ENCODE results near the gene TNIK. TPM values are rescaled to one million over a fixed set of nuclear protein-coding genes. Genes with fewer than 3 reads are reported as not detected.
A peak's percentile ranks its signal among the peaks of the same experiment; 100 is the strongest.

The TNIK gene
- total RNA-seq, 6 donors from 2014 or later: 23.2 to 74.4 (median 38.3) TPM

GRCh38 chr3:171260899-171261298 is 199.3 kb downstream of the TNIK start:
- no peaks in the 10 kb centered on the region for H3K9me3 ChIP-seq
- WGBS, 2 donors: 88 to 93% methylated on average over 3 of the region's 3 CpGs
- TF ChIP-seq, protein P1, sequence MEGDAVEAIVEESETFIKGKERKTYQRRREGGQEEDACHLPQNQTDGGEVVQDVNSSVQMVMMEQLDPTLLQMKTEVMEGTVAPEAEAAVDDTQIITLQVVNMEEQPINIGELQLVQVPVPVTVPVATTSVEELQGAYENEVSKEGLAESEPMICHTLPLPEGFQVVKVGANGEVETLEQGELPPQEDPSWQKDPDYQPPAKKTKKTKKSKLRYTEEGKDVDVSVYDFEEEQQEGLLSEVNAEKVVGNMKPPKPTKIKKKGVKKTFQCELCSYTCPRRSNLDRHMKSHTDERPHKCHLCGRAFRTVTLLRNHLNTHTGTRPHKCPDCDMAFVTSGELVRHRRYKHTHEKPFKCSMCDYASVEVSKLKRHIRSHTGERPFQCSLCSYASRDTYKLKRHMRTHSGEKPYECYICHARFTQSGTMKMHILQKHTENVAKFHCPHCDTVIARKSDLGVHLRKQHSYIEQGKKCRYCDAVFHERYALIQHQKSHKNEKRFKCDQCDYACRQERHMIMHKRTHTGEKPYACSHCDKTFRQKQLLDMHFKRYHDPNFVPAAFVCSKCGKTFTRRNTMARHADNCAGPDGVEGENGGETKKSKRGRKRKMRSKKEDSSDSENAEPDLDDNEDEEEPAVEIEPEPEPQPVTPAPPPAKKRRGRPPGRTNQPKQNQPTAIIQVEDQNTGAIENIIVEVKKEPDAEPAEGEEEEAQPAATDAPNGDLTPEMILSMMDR (IDR thresholded peaks at IDR 0.05): no peak
- no peak for TF ChIP-seq POLR2AphosphoS5 (IDR thresholded peaks at IDR 0.05)
- TF ChIP-seq EP300 (IDR thresholded peaks at IDR 0.05): no peak
- no peak for TF ChIP-seq POLR2A (IDR thresholded peaks at IDR 0.05)
- H3K27ac ChIP-seq: no peak overlapping the region
- no peak for DNase-seq
- H3K27me3 ChIP-seq: no peaks in the 10 kb centered on the region
- ATAC-seq (ENCODE audit: low FRiP score in 2 of 2): no peak
- H3K4me1 ChIP-seq: peaks cover 0 to 8% (median 2%) of the 10 kb centered on the region in 4 donors
- H3K4me3 ChIP-seq: no peak overlapping the region
- no peaks in the 10 kb centered on the region for H3K36me3 ChIP-seq

DNA sequence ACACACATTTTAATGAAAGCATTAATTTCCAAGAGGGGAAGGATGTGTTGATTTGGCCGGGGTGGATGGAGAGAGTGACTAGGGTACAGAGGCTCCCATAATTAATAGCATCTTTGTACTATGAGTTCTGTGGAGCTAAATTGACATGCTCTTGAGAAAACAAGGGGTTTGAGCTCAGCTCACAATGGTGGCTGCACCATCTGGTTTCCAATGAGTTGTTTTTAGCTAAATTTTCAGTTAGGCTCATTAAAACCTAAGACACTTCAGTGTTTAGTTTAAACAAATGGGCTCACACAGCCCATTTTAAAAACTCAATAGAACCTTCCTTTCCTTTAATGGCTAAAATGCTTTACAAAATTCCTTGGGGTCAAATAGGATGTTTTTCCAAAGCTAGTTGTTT is 199.7 kb downstream of the TNIK start:
- Histone ChIP-seq H3K27me3 (no peaks in the 10 kb centered on the region), H3K27ac (no peak overlapping the region), H3K4me3 (no peak overlapping the region), H3K36me3 (no peaks in the 10 kb centered on the region), H3K9me3 (no peaks in the 10 kb centered on the region), H3K4me1 (peaks cover 0 to 8% (median 2%) of the 10 kb centered on the region in 4 donors)
- ATAC-seq (ENCODE audit: low FRiP score in 2 of 2): no peak
- no peak for TF ChIP-seq EP300 (IDR thresholded peaks at IDR 0.05)
- TF ChIP-seq POLR2AphosphoS5 (IDR thresholded peaks at IDR 0.05): no peak
- TF ChIP-seq, protein P1 (IDR thresholded peaks at IDR 0.05): no peak
- no peak for TF ChIP-seq POLR2A (IDR thresholded peaks at IDR 0.05)
- DNase-seq: no peak
- 94 to 100% methylated on average over 1 of the region's 1 CpG for WGBS, 2 donors

GRCh38 chr3:171258316-171258715 is 201.9 kb downstream of the TNIK start:
- no peak for DNase-seq
- no peaks in the 10 kb centered on the region for H3K9me3 ChIP-seq
- no peak overlapping the region for H3K27ac ChIP-seq
- no peaks in the 10 kb centered on the region for H3K36me3 ChIP-seq
- no peak overlapping the region for H3K4me3 ChIP-seq
- WGBS, 2 donors: 76 to 87% methylated on average over 2 of the region's 2 CpGs
- H3K4me1 ChIP-seq: peaks cover 0 to 8% (median 2%) of the 10 kb centered on the region in 4 donors
- no peak for ATAC-seq (ENCODE audit: low FRiP score in 2 of 2)
- no peaks in the 10 kb centered on the region for H3K27me3 ChIP-seq
- no peak for TF ChIP-seq POLR2A (IDR thresholded peaks at IDR 0.05)
- no peak for TF ChIP-seq POLR2AphosphoS5 (IDR thresholded peaks at IDR 0.05)
- no peak for TF ChIP-seq EP300 (IDR thresholded peaks at IDR 0.05)
- TF ChIP-seq, protein P1 (IDR thresholded peaks at IDR 0.05): no peak

DNA sequence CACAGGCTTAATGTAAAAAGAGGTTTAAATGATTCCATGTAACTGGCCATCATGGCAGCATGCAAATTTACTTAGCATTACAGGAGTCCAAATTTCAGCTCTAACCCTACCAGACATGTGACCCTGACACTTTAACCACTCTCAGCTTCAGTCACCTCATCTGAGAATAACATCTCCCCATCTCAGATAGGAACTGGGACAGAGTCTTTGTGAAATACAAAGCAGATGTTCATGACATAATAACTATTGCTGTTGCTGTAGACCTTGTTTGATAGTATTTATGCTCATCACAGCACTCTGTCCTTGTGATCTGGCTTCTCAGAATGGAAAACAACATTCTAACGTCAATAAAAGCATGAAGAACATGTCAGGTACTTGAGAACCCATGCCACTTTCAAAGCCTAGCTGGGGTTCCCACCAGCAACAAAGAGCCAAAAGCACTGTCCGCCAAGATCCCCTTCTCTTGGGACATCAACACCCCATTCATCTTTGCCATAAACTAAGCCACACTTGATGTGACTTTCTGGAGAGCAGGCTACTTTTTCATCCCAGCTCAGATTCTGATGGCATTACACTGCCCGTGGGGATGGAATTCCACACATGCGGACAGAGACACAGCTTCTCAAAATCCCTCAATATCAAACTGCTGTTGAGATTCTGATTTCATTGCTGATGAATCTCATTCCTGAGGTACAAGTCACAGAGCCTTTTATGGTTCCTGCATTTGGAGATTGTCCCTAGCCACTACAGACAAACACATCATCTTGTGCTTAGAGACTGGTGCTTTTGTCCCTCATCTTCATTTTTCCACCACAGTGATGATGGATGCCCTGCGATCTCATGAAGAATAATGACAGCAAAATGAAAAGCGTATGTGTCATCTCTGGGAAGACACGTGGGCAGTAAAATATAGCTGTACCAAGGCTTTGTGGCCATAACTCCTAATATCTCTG is 202.7 kb downstream of the TNIK start:
- Histone ChIP-seq H3K4me3 (no peak overlapping the region), H3K4me1 (peaks cover 0 to 8% (median 2%) of the 10 kb centered on the region in 4 donors), H3K9me3 (no peaks in the 10 kb centered on the region), H3K27ac (no peak overlapping the region), H3K36me3 (no peaks in the 10 kb centered on the region), H3K27me3 (no peaks in the 10 kb centered on the region)
- WGBS, 2 donors: 85 to 86% methylated on average over 7 of the region's 7 CpGs
- TF ChIP-seq EP300 (IDR thresholded peaks at IDR 0.05): no peak
- TF ChIP-seq POLR2AphosphoS5 (IDR thresholded peaks at IDR 0.05): no peak
- TF ChIP-seq, protein P1 (IDR thresholded peaks at IDR 0.05): no peak
- no peak for TF ChIP-seq POLR2A (IDR thresholded peaks at IDR 0.05)
- ATAC-seq (ENCODE audit: low FRiP score in 2 of 2): peak in 1 of 2 donors; percentile 67
- no peak for DNase-seq

All from upper lobe of left lung (tissue), 6 donors.